Amniotic stem cell (primary cell): ENCODE measurements around the gene KCNAB2.

Experiments used
- DNase-seq: peaks from one replicate; lab custom pipeline; 2025; lab: John Stamatoyannopoulos, UW

The KCNAB2 gene

GRCh38 chr1:6045561-6045960, at the start of gene KCNAB2:
Gene KCNAB2, plus strand, starts transcription at chr1:6045888. Its CDS starts 5,649 bp downstream, at chr1:6051537.
- DNase-seq: no peak

GRCh38 chr1:5996641-5997270, 48.9 kb upstream of the KCNAB2 start:
- DNase-seq: no peak

- no peak for DNase-seq
These were observed 48.4 kb upstream of the KCNAB2 start for GRCh38 chr1:5997316-5997715.

GRCh38 chr1:5998051-5998905, 47.4 kb upstream of the KCNAB2 start:
- no peak for DNase-seq

GRCh38 chr1:5998906-5999301, 46.8 kb upstream of the KCNAB2 start:
- no peak for DNase-seq

GRCh38 chr1:5999711-6000443, 45.8 kb upstream of the KCNAB2 start:
- no peak for DNase-seq

GRCh38 chr1:6000444-6001288, 45.0 kb upstream of the KCNAB2 start:
- DNase-seq: no peak

GRCh38 chr1:6001992-6002576, 43.6 kb upstream of the KCNAB2 start:
- no peak for DNase-seq

GRCh38 chr1:6002714-6003501, 42.8 kb upstream of the KCNAB2 start:
- no peak for DNase-seq

GRCh38 chr1:6003568-6004411, 41.9 kb upstream of the KCNAB2 start:
- no peak for DNase-seq

- DNase-seq: no peak
These were observed 41.1 kb upstream of the KCNAB2 start for GRCh38 chr1:6004412-6005123.

GRCh38 chr1:6005276-6005917, 40.3 kb upstream of the KCNAB2 start:
- DNase-seq: no peak

- no peak for DNase-seq
These were observed 38.8 kb upstream of the KCNAB2 start for GRCh38 chr1:6006882-6007281.

- no peak for DNase-seq
These were observed 38.2 kb upstream of the KCNAB2 start for GRCh38 chr1:6007318-6008083.

GRCh38 chr1:6008084-6008415, 37.6 kb upstream of the KCNAB2 start:
- DNase-seq: no peak

GRCh38 chr1:6008696-6009095, 37.0 kb upstream of the KCNAB2 start:
- DNase-seq: no peak

GRCh38 chr1:6009120-6010040, 36.3 kb upstream of the KCNAB2 start:
- no peak for DNase-seq
